ENCODE data around the gene DCLK2. TPM values are rescaled to one million over a fixed set of nuclear protein-coding genes. Genes with fewer than 3 reads are reported as not detected.

The DCLK2 gene
- total RNA-seq, 2 experiments from 2014 or later: not detected

GRCh38 chr4:150079081-150079581, 886 bp downstream of the DCLK2 start:
- intact Hi-C loops (cut with micrococcal nuclease; ENCODE audit: unreplicated experiment): no loop called here

DNA sequence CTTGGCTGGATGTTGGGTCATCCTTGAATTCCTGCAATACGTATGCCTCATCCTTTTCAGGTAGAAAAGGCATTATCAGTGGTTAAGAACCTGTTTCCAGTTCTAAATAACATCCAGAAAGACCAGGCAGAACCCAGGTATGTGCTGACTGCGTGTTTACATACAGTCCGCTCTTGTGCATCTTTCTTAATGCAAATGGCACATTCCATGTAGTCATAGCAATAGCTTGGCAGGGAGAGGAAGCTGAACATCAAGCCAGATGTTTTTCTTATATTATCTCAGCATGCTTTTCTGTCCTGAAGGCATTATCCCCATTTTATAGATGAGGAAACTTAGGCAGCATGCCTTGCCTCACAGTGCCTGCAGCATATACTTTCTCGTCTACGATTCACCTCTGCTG, 2.1 kb downstream of the DCLK2 start:
- H4K20me1 ChIP-seq (ENCODE audit: insufficient read depth, low read length): no peaks in the 10 kb centered on the region
- H3K4me3 ChIP-seq (ENCODE audit: low read depth, low read length, poor library complexity, severe bottlenecking): no peak overlapping the region
- no peak overlapping the region for H2AFZ ChIP-seq (ENCODE audit: low read length)
- no TSS peak for BruUV-seq (replicated peaks)
- ChIA-PET CTCF (ENCODE audit: unreplicated experiment) (no interaction called here), POLR2A (interaction anchor here (0.6 kb wide), 1 partner anchor 789 kb away, joined by 3 read pairs; no protein-coding TSS in a partner anchor)
- H3K27ac ChIP-seq (ENCODE audit: low read depth, low read length, poor library complexity, severe bottlenecking): no peak overlapping the region
- no peaks in the 10 kb centered on the region for H3K79me2 ChIP-seq (ENCODE audit: insufficient read depth, low read depth, low read length)
- no peaks in the 10 kb centered on the region for H3K36me3 ChIP-seq (ENCODE audit: insufficient read depth, low read length)
- no peaks in the 10 kb centered on the region for H3K9me2 ChIP-seq (ENCODE audit: insufficient read depth, low read length)
- TF ChIP-seq, protein P1, sequence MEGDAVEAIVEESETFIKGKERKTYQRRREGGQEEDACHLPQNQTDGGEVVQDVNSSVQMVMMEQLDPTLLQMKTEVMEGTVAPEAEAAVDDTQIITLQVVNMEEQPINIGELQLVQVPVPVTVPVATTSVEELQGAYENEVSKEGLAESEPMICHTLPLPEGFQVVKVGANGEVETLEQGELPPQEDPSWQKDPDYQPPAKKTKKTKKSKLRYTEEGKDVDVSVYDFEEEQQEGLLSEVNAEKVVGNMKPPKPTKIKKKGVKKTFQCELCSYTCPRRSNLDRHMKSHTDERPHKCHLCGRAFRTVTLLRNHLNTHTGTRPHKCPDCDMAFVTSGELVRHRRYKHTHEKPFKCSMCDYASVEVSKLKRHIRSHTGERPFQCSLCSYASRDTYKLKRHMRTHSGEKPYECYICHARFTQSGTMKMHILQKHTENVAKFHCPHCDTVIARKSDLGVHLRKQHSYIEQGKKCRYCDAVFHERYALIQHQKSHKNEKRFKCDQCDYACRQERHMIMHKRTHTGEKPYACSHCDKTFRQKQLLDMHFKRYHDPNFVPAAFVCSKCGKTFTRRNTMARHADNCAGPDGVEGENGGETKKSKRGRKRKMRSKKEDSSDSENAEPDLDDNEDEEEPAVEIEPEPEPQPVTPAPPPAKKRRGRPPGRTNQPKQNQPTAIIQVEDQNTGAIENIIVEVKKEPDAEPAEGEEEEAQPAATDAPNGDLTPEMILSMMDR (conservative IDR thresholded peaks at IDR 0.05; ENCODE audit: low read length): no peak
- TF ChIP-seq EZH2phosphoT487 (IDR thresholded peaks at IDR 0.05; ENCODE audit: borderline replicate concordance, low read depth, low read length): no peak
- H3K9me3 ChIP-seq (ENCODE audit: low read length): no peaks in the 10 kb centered on the region
- intact Hi-C loops (cut with micrococcal nuclease; ENCODE audit: unreplicated experiment): no loop called here
- H3K4me2 ChIP-seq (ENCODE audit: low read length): no peak overlapping the region
- no peaks in the 10 kb centered on the region for H3K4me1 ChIP-seq (ENCODE audit: insufficient read depth, low read length, poor library complexity, severe bottlenecking)
- no peak for DNase-seq (ENCODE audit: low spot score)

More at GRCh38 chr4:150079081-150079581, 886 bp downstream of the DCLK2 start:
- Histone ChIP-seq H3K36me3 (ENCODE audit: insufficient read depth, low read length) (no peaks in the 10 kb centered on the region), H2AFZ (ENCODE audit: low read length) (no peak overlapping the region), H3K9me2 (ENCODE audit: insufficient read depth, low read length) (no peaks in the 10 kb centered on the region), H3K4me3 (ENCODE audit: low read depth, low read length, poor library complexity, severe bottlenecking) (no peak overlapping the region), H3K27ac (ENCODE audit: low read depth, low read length, poor library complexity, severe bottlenecking) (no peak overlapping the region), H3K9me3 (ENCODE audit: low read length) (no peaks in the 10 kb centered on the region), H3K79me2 (ENCODE audit: insufficient read depth, low read depth, low read length) (no peaks in the 10 kb centered on the region), H4K20me1 (ENCODE audit: insufficient read depth, low read length) (no peaks in the 10 kb centered on the region), H3K4me1 (ENCODE audit: insufficient read depth, low read length, poor library complexity, severe bottlenecking) (no peaks in the 10 kb centered on the region), H3K4me2 (ENCODE audit: low read length) (no peak overlapping the region)
- CTCF ChIA-PET (ENCODE audit: unreplicated experiment): no interaction called here
- no peak for TF ChIP-seq EZH2phosphoT487 (IDR thresholded peaks at IDR 0.05; ENCODE audit: borderline replicate concordance, low read depth, low read length)
- TF ChIP-seq, protein P1 (conservative IDR thresholded peaks at IDR 0.05; ENCODE audit: low read length): no peak
- no TSS peak for BruUV-seq (replicated peaks)
- DNase-seq (ENCODE audit: low spot score): no peak
- POLR2A ChIA-PET: no interaction called here

DNA sequence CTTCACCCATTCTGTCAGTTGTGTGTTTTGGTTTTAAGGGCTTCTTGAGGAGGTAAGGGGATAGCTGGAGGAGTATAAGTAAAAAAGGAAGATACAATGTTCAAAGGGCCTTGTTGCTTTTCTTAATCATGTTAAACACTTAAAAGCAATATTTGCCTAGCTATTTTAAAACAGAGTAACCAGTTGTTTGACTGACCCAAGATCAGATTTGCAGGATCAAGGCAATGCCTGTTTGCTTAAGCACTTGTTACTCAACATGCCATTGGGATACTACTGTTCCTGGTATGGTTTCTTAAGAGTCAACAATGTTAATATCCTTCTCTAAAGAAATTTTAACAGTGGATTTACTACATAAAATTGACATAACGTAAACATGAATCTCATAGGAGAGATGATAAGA, 2.6 kb downstream of the DCLK2 start:
- Histone ChIP-seq H3K9me3 (ENCODE audit: low read length) (no peaks in the 10 kb centered on the region), H2AFZ (ENCODE audit: low read length) (no peak overlapping the region), H3K4me1 (ENCODE audit: insufficient read depth, low read length, poor library complexity, severe bottlenecking) (no peaks in the 10 kb centered on the region), H4K20me1 (ENCODE audit: insufficient read depth, low read length) (no peaks in the 10 kb centered on the region), H3K9me2 (ENCODE audit: insufficient read depth, low read length) (no peaks in the 10 kb centered on the region), H3K79me2 (ENCODE audit: insufficient read depth, low read depth, low read length) (no peaks in the 10 kb centered on the region), H3K27ac (ENCODE audit: low read depth, low read length, poor library complexity, severe bottlenecking) (no peak overlapping the region), H3K4me2 (ENCODE audit: low read length) (no peak overlapping the region), H3K4me3 (ENCODE audit: low read depth, low read length, poor library complexity, severe bottlenecking) (no peak overlapping the region), H3K36me3 (ENCODE audit: insufficient read depth, low read length) (no peaks in the 10 kb centered on the region)
- ChIA-PET CTCF (ENCODE audit: unreplicated experiment) (no interaction called here), POLR2A (no interaction called here)
- no TSS peak for BruUV-seq (replicated peaks)
- intact Hi-C loops (cut with micrococcal nuclease; ENCODE audit: unreplicated experiment): no loop called here
- DNase-seq (ENCODE audit: low spot score): no peak
- no peak for TF ChIP-seq EZH2phosphoT487 (IDR thresholded peaks at IDR 0.05; ENCODE audit: borderline replicate concordance, low read depth, low read length)
- TF ChIP-seq, protein P1 (conservative IDR thresholded peaks at IDR 0.05; ENCODE audit: low read length): no peak

All from OCI-LY7 (cell line).